GM10847 (cell line): ENCODE measurements around the gene SMIM41.
A peak's percentile ranks its signal among the peaks of the same experiment; 100 is the strongest.

ENCODE experiments used
- POLR2A ChIP-seq: IDR thresholded peaks from 2 replicates; pipeline ENCODE4 v1.6.1; 2011; ENCODE audit not compliant: insufficient read length; ENCODE audit errors: extremely low read depth

Gene SMIM41

GRCh38 chr12:52079576-52080402 lies at the start of gene SMIM41:
TSS of gene SMIM41 (plus strand) at chr12:52079704. CDS start at chr12:52079780, 76 bp downstream.
- no peak for TF ChIP-seq POLR2A

GRCh38 chr12:52032446-52032803 lies 47.1 kb upstream of the SMIM41 start:
- no peak for TF ChIP-seq POLR2A

GRCh38 chr12:52032804-52033445 lies 46.6 kb upstream of the SMIM41 start:
- peak; percentile 35 for TF ChIP-seq POLR2A

- no peak for TF ChIP-seq POLR2A
Observed at GRCh38 chr12:52033446-52034140, 45.9 kb upstream of the SMIM41 start.

GRCh38 chr12:52035190-52035589 lies 44.3 kb upstream of the SMIM41 start:
- no peak for TF ChIP-seq POLR2A

- no peak for TF ChIP-seq POLR2A
Observed at GRCh38 chr12:52035926-52036325, 43.6 kb upstream of the SMIM41 start.

GRCh38 chr12:52036587-52037171 lies 42.8 kb upstream of the SMIM41 start:
- TF ChIP-seq POLR2A, result peak; percentile 31

- no peak for TF ChIP-seq POLR2A
Observed at GRCh38 chr12:52037248-52037861, 42.1 kb upstream of the SMIM41 start.

GRCh38 chr12:52038447-52038846 lies 41.1 kb upstream of the SMIM41 start:
- no peak for TF ChIP-seq POLR2A

- no peak for TF ChIP-seq POLR2A
Observed at GRCh38 chr12:52041035-52041434, 38.5 kb upstream of the SMIM41 start.

- no peak for TF ChIP-seq POLR2A
Observed at GRCh38 chr12:52041695-52042123, 37.8 kb upstream of the SMIM41 start.

- TF ChIP-seq POLR2A, result no peak
Observed at GRCh38 chr12:52042706-52043385, 36.7 kb upstream of the SMIM41 start.

- TF ChIP-seq POLR2A, result no peak
Observed at GRCh38 chr12:52043386-52044212, 35.9 kb upstream of the SMIM41 start.
